WTC11 (cell line): ENCODE measurements around the gene SSX5.

Source experiments
- PRRX2 ChIP-seq: fragments of 250-450 bp; sonication (Bioruptor Pico); IDR thresholded peaks from 2 replicates; pipeline ENCODE4 v1.8.0; 2021; ENCODE audit warnings: mild to moderate bottlenecking
- RELA ChIP-seq: sonication (generic); formaldehyde crosslinking; IDR thresholded peaks from 2 replicates; pipeline ENCODE4 v1.8.1; 2022; ENCODE audit warnings: missing genetic modification reagents, mild to moderate bottlenecking, borderline replicate concordance
- TP53 ChIP-seq: sonication (generic); formaldehyde crosslinking; IDR thresholded peaks from 2 replicates; pipeline ENCODE4 v1.8.1; 2023; ENCODE audit warnings: mild to moderate bottlenecking, missing genetic modification reagents
- ZNF121 ChIP-seq: sonication (generic); formaldehyde crosslinking; IDR thresholded peaks from 2 replicates; pipeline ENCODE4 v1.8.0; 2023; ENCODE audit warnings: missing genetic modification reagents
- TF ChIP-seq, protein P1 (sequence below): fragments of 200-600 bp; IDR thresholded peaks from 2 replicates; pipeline ENCODE4 v1.8.0; 2022; ENCODE audit warnings: antibody characterized with exemption
- TF ChIP-seq, protein P2 (sequence below): sonication (generic); formaldehyde crosslinking; IDR thresholded peaks from 2 replicates; pipeline ENCODE4 v1.8.0; 2022; ENCODE audit warnings: mild to moderate bottlenecking, missing genetic modification reagents

DNA sequence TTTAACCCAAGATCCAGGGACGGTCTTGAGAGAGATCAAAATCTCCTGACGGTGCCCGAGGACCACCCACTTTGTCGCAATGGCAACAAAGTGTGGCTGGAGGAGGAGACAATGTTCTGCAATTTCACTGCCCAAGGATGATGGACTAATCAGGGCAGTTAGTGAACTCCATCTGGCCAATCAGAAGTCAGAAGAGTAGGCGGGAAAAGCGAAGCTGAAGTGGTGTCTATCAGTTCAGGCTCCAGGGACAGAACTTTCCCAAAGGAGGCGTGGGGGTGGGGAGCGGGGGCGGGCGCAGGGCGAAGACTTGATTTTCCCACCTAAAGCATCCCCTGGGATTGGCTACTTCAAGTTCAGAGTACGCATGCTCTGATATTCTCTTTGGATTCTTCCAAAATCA, 40.6 kb downstream of the SSX5 start:
- TF ChIP-seq, protein P1, sequence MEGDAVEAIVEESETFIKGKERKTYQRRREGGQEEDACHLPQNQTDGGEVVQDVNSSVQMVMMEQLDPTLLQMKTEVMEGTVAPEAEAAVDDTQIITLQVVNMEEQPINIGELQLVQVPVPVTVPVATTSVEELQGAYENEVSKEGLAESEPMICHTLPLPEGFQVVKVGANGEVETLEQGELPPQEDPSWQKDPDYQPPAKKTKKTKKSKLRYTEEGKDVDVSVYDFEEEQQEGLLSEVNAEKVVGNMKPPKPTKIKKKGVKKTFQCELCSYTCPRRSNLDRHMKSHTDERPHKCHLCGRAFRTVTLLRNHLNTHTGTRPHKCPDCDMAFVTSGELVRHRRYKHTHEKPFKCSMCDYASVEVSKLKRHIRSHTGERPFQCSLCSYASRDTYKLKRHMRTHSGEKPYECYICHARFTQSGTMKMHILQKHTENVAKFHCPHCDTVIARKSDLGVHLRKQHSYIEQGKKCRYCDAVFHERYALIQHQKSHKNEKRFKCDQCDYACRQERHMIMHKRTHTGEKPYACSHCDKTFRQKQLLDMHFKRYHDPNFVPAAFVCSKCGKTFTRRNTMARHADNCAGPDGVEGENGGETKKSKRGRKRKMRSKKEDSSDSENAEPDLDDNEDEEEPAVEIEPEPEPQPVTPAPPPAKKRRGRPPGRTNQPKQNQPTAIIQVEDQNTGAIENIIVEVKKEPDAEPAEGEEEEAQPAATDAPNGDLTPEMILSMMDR, result no peak
- TF ChIP-seq PRRX2 (no peak), ZNF121 (CRISPR knock-in tag) (no peak), TP53 (no peak), RELA (CRISPR knock-in tag) (no peak)
- TF ChIP-seq, protein P2, sequence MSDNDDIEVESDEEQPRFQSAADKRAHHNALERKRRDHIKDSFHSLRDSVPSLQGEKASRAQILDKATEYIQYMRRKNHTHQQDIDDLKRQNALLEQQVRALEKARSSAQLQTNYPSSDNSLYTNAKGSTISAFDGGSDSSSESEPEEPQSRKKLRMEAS (CRISPR knock-in tag), result no peak
